ENCODE data around the gene PROZ.
"Not testable (repeated sequence)": the region's sequence is repeated elsewhere in the genome, so short reads cannot be mapped to it uniquely, and the experiment has no call there.

PROZ gene

GRCh38 chr13:113158946-113159345, 498 bp downstream of the PROZ start:
- no peak for DNase-seq

DNA sequence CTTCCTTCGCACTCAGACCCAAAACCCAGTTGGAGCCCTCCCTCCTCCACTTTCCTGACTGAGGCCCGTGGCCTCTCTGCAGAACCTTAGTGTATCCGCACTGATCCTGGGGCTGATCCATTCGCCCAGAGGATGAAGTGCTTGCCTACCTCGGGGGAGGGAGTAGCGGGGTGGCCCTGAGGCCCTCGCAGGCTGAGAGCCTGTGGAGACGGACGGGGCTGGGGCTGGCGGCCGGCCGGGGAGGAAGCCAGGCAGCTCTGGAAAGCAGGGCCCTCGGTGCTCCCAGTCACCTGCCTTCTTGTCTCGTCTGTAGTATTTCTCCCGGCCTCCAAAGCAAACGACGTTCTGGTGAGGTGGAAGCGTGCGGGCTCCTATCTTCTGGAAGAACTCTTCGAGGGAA, 1.3 kb downstream of the PROZ start:
- DNase-seq = no peak

GRCh38 chr13:113160983-113161382, 2.5 kb downstream of the PROZ start:
- no peak for DNase-seq

DNA sequence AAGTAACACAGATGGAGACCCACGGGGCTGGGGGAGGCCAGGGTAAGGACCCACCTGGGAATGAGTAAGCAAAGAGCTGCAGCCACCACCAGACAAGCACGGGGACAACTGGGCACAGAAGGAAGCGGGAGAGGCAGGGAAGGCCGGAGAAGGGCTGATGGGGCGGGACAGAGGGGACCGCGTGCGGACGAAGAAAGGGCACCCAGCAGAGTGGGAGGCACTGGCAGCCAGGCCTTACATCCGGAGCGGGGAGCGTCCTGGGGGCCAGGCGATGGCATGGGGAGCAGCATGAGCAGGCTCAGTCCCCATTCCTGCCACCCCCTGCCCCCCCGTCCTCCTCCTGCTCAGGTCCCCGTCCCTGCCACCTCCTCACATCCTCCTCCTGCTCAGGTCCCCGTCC, 3.0 kb downstream of the PROZ start:
- no peak for DNase-seq

DNA sequence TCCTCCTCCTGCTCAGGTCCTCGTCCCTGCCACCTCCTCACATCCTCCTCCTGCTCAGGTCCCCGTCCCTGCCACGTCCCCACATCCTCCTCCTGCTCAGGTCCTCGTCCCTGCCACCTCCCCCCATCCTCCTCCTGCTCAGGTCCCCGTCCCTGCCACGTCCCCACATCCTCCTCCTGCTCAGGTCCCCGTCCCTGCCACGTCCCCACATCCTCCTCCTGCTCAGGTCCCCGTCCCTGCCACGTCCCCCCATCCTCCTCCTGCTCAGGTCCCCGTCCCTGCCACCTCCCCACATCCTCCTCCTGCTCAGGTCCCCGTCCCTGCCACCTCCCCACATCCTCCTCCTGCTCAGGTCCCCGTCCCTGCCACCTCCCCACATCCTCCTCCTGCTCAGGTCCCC, 3.5 kb downstream of the PROZ start:
- DNase-seq = not testable (repeated sequence)

DNA sequence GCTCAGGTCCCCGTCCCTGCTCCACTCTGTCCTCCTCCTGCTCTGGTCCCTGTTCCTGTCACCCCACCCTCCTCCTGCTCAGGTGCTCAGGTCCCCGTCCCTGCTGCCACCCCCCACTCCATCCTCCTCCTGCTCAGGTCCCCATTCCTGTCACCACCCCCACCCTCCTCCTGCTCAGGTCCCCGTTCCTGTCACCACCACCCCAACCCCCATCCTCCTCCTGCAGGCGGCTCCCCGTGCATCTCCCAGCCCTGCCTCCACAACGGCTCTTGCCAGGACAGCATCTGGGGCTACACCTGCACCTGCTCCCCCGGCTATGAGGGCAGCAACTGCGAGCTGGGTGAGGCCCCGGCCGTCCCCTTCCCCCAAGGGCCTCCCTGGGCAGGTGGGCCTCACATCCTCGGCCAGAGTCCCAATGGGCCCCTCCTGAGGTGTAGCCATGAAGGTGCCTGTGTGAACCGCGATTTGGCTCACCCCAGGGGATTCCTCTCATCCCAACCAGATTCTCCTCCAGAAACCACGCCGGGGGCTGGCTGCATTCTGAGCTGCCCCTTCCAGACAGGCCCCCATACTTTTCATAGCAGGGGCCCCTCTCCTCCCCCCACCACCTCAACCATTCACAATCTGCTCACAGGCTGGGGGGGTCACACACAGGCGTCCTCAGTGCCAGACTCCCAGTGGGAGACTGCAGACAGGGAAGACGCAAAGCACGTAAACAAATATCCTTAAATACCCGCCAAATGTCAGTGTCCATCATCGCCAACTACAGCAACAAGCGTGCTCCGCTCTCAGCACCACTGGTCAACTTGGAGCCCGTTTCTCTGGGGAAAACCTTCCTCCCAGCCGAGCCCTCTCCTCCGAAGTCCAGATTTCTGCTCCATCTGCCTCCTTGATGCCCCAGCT, 4.6 kb downstream of the PROZ start:
- DNase-seq = no peak

DNA sequence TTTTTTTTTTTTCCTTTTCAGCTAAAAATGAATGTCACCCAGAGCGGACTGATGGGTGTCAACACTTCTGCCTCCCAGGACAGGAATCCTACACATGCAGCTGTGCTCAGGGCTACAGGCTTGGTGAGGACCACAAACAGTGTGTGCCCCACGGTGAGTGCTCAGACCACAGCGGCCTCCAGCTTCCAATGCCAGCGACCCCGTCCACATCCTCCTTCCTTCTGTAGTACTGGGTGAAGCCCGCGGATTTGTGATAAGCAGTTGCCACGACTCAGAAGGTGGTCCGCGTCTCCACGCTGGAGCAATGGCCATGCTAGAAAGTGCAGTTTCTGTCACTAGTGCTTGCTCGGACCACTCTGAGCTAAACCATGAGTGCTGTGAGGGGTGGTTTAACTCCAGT, 6.0 kb downstream of the PROZ start:
- no peak for DNase-seq

DNA sequence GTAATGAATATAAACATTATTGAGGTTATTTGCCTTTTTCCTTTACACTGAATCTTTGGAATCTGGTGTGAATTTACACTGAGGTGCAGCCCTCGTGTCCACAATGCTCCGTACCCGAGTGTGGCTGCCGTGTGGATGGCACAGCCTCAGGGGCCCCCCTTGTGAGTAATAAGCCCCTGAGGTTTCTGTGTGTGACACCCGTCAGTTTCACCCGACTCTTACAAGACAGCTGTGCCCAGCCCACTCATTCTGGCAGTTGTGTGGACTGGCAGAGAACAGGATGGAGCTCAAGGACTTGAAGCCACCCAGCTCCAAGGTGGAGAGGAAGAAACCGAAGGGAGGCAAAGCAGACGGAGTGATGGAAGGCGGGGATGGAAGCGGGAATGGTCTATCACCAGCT, 7.8 kb downstream of the PROZ start:
- no peak for DNase-seq

DNA sequence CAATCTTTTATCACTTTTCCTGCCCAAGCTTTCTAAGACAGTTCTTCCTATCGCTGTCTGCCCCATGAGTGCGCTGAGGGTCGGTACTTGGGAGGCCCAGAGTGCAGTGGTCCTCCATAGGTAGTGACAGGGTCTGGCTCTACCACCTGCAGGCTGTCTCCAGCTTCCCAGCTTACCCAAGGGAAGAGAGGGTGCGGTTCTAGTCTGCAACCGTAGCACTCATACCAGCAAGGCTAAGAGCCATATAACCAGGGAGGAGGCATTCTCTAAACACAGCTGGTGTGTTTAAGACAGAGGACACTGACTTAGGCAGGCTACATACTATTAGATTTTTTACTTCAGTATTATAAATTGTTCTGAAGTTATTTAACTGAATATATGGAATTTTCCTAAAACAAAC, 8.2 kb downstream of the PROZ start:
- no peak for DNase-seq

GRCh38 chr13:113167155-113167554, 8.7 kb downstream of the PROZ start:
- DNase-seq = no peak

DNA sequence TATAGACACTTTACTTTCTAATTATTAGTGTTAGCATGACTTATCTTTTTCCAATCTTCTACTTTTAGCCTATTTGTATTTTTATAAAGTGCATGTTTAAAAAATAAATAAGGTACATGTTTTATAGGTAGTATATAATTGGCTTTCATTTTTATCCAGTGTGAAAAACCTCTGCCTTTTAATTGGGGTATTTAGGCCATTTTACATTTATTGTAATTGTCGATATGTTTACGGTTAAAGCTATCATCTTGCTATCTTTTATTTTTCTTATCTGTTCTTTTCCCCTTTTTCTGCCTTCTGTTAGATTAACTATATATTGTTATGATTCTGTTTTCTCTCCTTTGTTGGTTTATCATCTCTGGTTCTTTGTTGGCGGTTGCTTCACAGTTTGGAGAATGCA, 9.1 kb downstream of the PROZ start:
- no peak for DNase-seq

- no peak for DNase-seq
Measured at GRCh38 chr13:113168211-113168610, 9.8 kb downstream of the PROZ start.

GRCh38 chr13:113169277-113170272, 11.1 kb downstream of the PROZ start:
- DNase-seq = no peak

- DNase-seq = no peak
Measured at GRCh38 chr13:113170511-113170910, 12.1 kb downstream of the PROZ start.

DNA sequence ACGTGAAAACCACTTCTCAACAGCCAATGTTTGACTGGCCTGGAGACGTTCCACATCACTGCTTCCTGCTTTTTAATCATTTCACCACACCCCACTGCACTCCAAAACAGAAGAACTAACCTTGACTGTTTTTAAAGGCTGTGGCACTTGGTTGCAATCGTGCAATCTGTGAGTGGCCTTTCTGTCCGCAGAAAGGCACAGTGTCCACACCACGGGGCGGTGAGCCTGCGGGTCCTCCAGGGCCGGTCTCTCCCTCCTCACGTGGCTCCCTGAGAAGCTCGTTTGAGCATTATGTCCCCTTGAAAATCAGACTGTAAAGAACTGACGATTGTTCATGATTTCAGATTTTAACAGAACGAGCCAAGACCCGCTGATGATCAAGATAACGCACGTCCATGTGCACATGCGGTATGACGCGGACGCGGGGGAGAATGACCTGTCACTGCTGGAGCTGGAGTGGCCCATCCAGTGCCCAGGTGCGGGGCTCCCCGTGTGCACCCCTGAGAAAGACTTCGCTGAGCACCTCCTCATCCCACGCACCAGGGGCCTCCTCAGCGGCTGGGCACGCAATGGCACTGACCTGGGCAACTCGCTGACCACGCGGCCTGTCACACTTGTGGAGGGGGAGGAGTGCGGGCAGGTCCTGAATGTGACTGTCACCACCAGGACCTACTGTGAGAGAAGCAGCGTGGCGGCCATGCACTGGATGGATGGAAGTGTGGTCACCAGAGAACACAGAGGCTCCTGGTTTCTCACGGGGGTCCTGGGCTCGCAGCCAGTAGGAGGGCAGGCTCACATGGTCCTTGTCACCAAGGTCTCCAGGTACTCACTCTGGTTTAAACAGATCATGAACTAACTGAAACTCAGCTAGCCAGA, 13.0 kb downstream of the PROZ start:
- DNase-seq = no peak

- DNase-seq = no peak
Measured at GRCh38 chr13:113172419-113172926, 14.0 kb downstream of the PROZ start.

DNA sequence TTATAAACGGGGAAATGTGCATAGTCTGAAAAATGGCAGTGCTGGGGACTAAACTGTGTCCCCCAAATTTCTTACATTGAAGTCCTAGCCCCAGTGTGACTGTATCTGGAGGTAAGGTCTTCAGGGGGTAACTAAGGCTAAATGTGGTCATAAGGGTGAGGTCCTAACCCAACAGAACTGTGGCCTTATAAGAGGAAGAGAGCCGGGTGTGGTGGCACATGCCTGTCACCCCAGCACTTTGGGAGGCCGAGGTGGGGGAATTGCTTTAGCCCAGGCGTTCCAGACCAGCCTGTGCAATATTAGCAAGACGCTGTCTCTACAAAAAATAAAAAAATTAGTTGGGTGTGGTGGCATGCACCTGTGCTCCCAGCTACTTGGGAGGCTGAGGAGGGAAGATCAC, 17.8 kb downstream of the PROZ start:
- peak; percentile 74 to 82 for DNase-seq

DNA sequence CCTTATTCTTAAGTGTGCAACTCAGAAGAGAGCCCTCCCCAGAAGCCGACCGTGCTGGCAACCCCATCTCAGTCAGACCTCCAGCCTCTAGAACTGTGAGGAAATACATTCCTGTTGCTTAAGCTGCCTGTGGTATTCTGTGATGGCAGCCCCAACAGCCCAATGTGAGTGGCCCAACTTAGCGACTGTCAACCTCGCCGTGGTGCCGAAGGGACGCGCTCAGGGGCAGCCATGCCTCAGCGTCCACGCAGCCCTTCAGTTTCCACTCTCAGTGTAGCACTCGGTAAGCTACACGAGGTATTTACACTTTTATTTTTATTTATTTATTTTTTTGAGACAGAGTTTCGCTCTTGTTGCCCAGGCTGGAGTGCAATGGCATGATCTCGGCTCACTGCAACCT, 18.4 kb downstream of the PROZ start:
- no peak for DNase-seq

- DNase-seq = no peak
Measured at GRCh38 chr13:113178070-113178895, 19.8 kb downstream of the PROZ start.

DNA sequence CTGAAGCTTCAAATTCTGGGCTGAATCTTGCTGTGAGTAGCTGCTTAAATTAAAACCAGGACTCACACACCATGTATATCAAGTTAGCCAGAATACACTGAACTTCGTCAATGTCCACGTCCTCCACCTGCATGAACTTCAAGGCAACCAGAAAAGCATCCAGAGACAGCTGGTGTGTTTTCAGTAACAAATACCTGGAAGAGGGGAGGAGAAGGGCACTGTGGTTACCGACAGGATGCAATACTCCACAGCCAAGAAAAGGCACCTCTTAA, 20.4 kb downstream of the PROZ start:
- no peak for DNase-seq

- no peak for DNase-seq
Measured at GRCh38 chr13:113179374-113180230, 21.2 kb downstream of the PROZ start.
